Smooth muscle cell (in vitro differentiated cells): ENCODE measurements around the gene UBTD2. TPM values are rescaled to one million over a fixed set of nuclear protein-coding genes. Genes with fewer than 3 reads are reported as not detected.

Experiments used
- DNase-seq: peaks from one replicate; lab custom pipeline; 2025; ENCODE audit not compliant: unreplicated experiment; lab: John Stamatoyannopoulos, UW
- H2AFZ ChIP-seq: fragments of 200-600 bp; sonication (generic); 2 replicates; pipeline ENCODE4 v1.6.0; 2016; ENCODE audit warnings: antibody characterized with exemption, low read depth, mild to moderate bottlenecking
- H3F3A ChIP-seq: fragments of 200-600 bp; sonication (generic); 2 replicates; pipeline ENCODE4 v1.6.0; 2017; ENCODE audit warnings: antibody characterized with exemption, low read depth
- H3K27ac ChIP-seq: fragments of 200-600 bp; sonication (generic); 2 replicates; pipeline ENCODE4 v1.5.1; 2016; ENCODE audit warnings: low read depth, mild to moderate bottlenecking
- H3K27me3 ChIP-seq: fragments of 200-600 bp; sonication (generic); 2 replicates; pipeline ENCODE4 v1.6.1; 2016; ENCODE audit warnings: low read depth, mild to moderate bottlenecking
- H3K36me3 ChIP-seq: fragments of 200-600 bp; sonication (generic); 2 replicates; pipeline ENCODE4 v1.5.1; 2016; ENCODE audit warnings: low read depth
- H3K4me1 ChIP-seq: fragments of 200-600 bp; sonication (generic); 2 replicates; pipeline ENCODE4 v1.5.1; 2016; ENCODE audit warnings: low read depth
- H3K4me2 ChIP-seq: fragments of 200-600 bp; sonication (generic); 2 replicates; pipeline ENCODE4 v1.6.0; 2016; ENCODE audit warnings: mild to moderate bottlenecking
- H3K4me3 ChIP-seq: fragments of 200-600 bp; sonication (generic); 2 replicates; pipeline ENCODE4 v1.5.1; 2016; ENCODE audit warnings: mild to moderate bottlenecking
- H3K79me2 ChIP-seq: fragments of 200-600 bp; sonication (generic); 2 replicates; pipeline ENCODE4 v1.6.0; 2016; ENCODE audit warnings: low read depth, mild to moderate bottlenecking
- H3K9ac ChIP-seq: fragments of 200-600 bp; sonication (generic); 2 replicates; pipeline ENCODE4 v1.6.0; 2016; ENCODE audit warnings: low read depth
- H3K9me3 ChIP-seq: fragments of 200-600 bp; sonication (generic); replicated peaks from 2 replicates; pipeline ENCODE4 v1.5.1; 2016; ENCODE audit warnings: low read depth
- H4K20me1 ChIP-seq: fragments of 200-600 bp; sonication (generic); 2 replicates; pipeline ENCODE4 v1.6.0; 2016; ENCODE audit warnings: low read depth
- CTCF ChIP-seq: fragments of 200-600 bp; sonication (generic); IDR thresholded peaks from 2 replicates; pipeline ENCODE4 v1.5.1; 2017; ENCODE audit warnings: borderline replicate concordance, mild to moderate bottlenecking, antibody characterized with exemption; ENCODE audit not compliant: insufficient read depth, poor library complexity, severe bottlenecking
- WGBS: methylation state at CpG from one replicate; pipeline ENCODE4 v1.1.7; 2016; ENCODE audit warnings: low lambda C conversion rate; 5-methylcytosine and 5-hydroxymethylcytosine counted together
- polyA plus RNA-seq: library from polyadenylated mRNA; unstranded; fragments of >200 nt; fragmentation: Nextera tagmentation; extraction: Ambion mirVana; gene quantifications from 2 replicates; pipeline ENCODE4 v1.2.1, GENCODE V29; 2016
- total RNA-seq: library from RNA; depleted of rRNA; stranded (reverse); fragments of >200 nt; gene quantifications from 2 replicates; pipeline ENCODE4 v1.2.3, GENCODE V29; 2014

The UBTD2 gene
- total and polyA plus RNA-seq, 2 experiments from 2014 or later: 20.8 to 38.2 TPM

- no peak for DNase-seq
- Histone ChIP-seq H3K9me3 (no peaks in the 10 kb centered on the region), H3K9ac (no peak overlapping the region), H3K4me1 (peaks cover 23% of the 10 kb centered on the region), H3K4me3 (peak overlapping the region; percentile 98), H3K79me2 (peaks cover 29% of the 10 kb centered on the region), H3K36me3 (no peaks in the 10 kb centered on the region), H3K27me3 (no peaks in the 10 kb centered on the region), H4K20me1 (peaks cover 26% of the 10 kb centered on the region), H3K27ac (peak overlapping the region; percentile 1), H3F3A (no peaks in the 10 kb centered on the region), H3K4me2 (peak overlapping the region; percentile 95), H2AFZ (no peak overlapping the region)
- no peak for TF ChIP-seq CTCF
- WGBS: 64% methylated on average over 15 of the region's 15 CpGs
Observed at GRCh38 chr5:172285226-172286143, 1.9 kb upstream of the UBTD2 start.

- peaks cover 24% of the 10 kb centered on the region for H3K4me1 ChIP-seq
- peak overlapping the region; percentile 98 for H3K4me3 ChIP-seq
- peaks cover 35% of the 10 kb centered on the region for H4K20me1 ChIP-seq
- H3K9ac ChIP-seq: peak overlapping the region; percentile 52
- peak overlapping the region; percentile 95 for H3K4me2 ChIP-seq
- no peaks in the 10 kb centered on the region for H3K9me3 ChIP-seq
- H3K36me3 ChIP-seq: no peaks in the 10 kb centered on the region
- DNase-seq: no peak
- H3K27me3 ChIP-seq: no peaks in the 10 kb centered on the region
- no peaks in the 10 kb centered on the region for H3F3A ChIP-seq
- H3K27ac ChIP-seq: peak overlapping the region; percentile 49
- peaks cover 38% of the 10 kb centered on the region for H3K79me2 ChIP-seq
- no peak for TF ChIP-seq CTCF
- H2AFZ ChIP-seq: peak overlapping the region; percentile 77
- 4% methylated on average over 11 of the region's 11 CpGs for WGBS
Observed at GRCh38 chr5:172284611-172284980, 1.0 kb upstream of the UBTD2 start.

GRCh38 chr5:172283862-172284610 lies 472 bp upstream of the UBTD2 start:
- Histone ChIP-seq H2AFZ (peak overlapping the region; percentile 77), H3F3A (no peaks in the 10 kb centered on the region), H3K9me3 (no peaks in the 10 kb centered on the region), H3K27ac (peak overlapping the region; percentile 49), H3K4me2 (peak overlapping the region; percentile 95), H3K36me3 (no peaks in the 10 kb centered on the region), H3K27me3 (no peaks in the 10 kb centered on the region), H4K20me1 (peaks cover 41% of the 10 kb centered on the region), H3K4me3 (peak overlapping the region; percentile 98), H3K9ac (peak overlapping the region; percentile 52), H3K4me1 (peaks cover 24% of the 10 kb centered on the region), H3K79me2 (peaks cover 44% of the 10 kb centered on the region)
- 1% methylated on average over 23 of the region's 79 CpGs for WGBS
- no peak for TF ChIP-seq CTCF
- peak; percentile 82 for DNase-seq
